H1 (cell line): ENCODE results near the gene LVRN.

Experiments used
- BCL11A ChIP-seq, 2 experiments: IDR thresholded peaks; one replicate each; pipeline ENCODE4 v1.6.1; 2011; ENCODE audit warnings: low read depth in 2 of 2, low read length in 2 of 2, mild to moderate bottlenecking in 2 of 2
- CBX8 ChIP-seq: fragments of 300-800, 300-1000 bp; sonication (generic); IDR thresholded peaks from 2 replicates; pipeline ENCODE4 v1.7.1; 2016; ENCODE audit warnings: low read depth, low read length, borderline replicate concordance
- CTCF ChIP-seq, 3 experiments: IDR thresholded peaks; 1 replicate in 2 of 3; 2 replicates in 1 of 3; pipeline versions ENCODE4 v1.5.1 to v1.6.1; 2011; ENCODE audit warnings: low read length in 3 of 3, mild to moderate bottlenecking in 3 of 3, inconsistent platforms in 2 of 3, low read depth in 1 of 3, moderate library complexity in 1 of 3; ENCODE audit not compliant: insufficient read depth in 1 of 3; ENCODE audit errors: control extremely low read depth in 1 of 3
- GTF2F1 ChIP-seq: IDR thresholded peaks from 2 replicates; pipeline ENCODE4 v1.6.1; 2012; ENCODE audit warnings: low read depth, low read length, improper control_type of control experiment, borderline replicate concordance
- MAX ChIP-seq: IDR thresholded peaks from 2 replicates; pipeline ENCODE4 v1.6.1; 2012; ENCODE audit warnings: inconsistent platforms
- NRF1 ChIP-seq: IDR thresholded peaks from 2 replicates; pipeline ENCODE4 v1.6.1; 2011; ENCODE audit warnings: mild to moderate bottlenecking, low read depth, low read length, improper control_type of control experiment
- TCF12 ChIP-seq: IDR thresholded peaks from 2 replicates; pipeline ENCODE4 v1.6.1; 2011; ENCODE audit warnings: low read depth, mild to moderate bottlenecking, low read length

GRCh38 chr5:115920171-115920725 lies 42.0 kb upstream of the LVRN start:
- TF ChIP-seq TCF12, result no peak
- TF ChIP-seq CTCF (IDR thresholded peaks at IDR 0.05; ENCODE audit: control extremely low read depth in 1 of 3, insufficient read depth in 1 of 3, low read depth in 1 of 3, low read length in 3 of 3), result no peak
- TF ChIP-seq GTF2F1, result no peak
- no peak for TF ChIP-seq MAX
- no peak for TF ChIP-seq NRF1
- no peak for TF ChIP-seq BCL11A (IDR thresholded peaks at IDR 0.05; ENCODE audit: low read depth in 2 of 2, low read length in 2 of 2)
- TF ChIP-seq CBX8, result no peak
